GM12891 (cell line): ENCODE data around the gene DGKI.

Source experiments
- POLR2A ChIP-seq: IDR thresholded peaks from 2 replicates; pipeline ENCODE4 v1.6.1; 2011; ENCODE audit warnings: low read depth, low read length, control low read depth
- POLR2AphosphoS5 ChIP-seq: IDR thresholded peaks from 2 replicates; pipeline ENCODE4 v1.6.1; 2011; ENCODE audit warnings: low read depth, low read length, control low read depth
- POU2F2 ChIP-seq: IDR thresholded peaks from 2 replicates; pipeline ENCODE4 v1.6.1; 2011; ENCODE audit warnings: low read depth, mild to moderate bottlenecking, control low read depth, low read length, moderate library complexity
- SPI1 ChIP-seq: IDR thresholded peaks from 2 replicates; pipeline ENCODE4 v1.6.1; 2011; ENCODE audit warnings: low read depth, low read length, control low read depth
- TAF1 ChIP-seq: IDR thresholded peaks from 2 replicates; pipeline ENCODE4 v1.6.1; 2011; ENCODE audit warnings: low read depth, low read length, control low read depth

GRCh38 chr7:137774793-137775201, 72.0 kb downstream of the DGKI start:
- no peak for TF ChIP-seq POLR2A
- TF ChIP-seq SPI1: no peak
- TF ChIP-seq TAF1: no peak
- no peak for TF ChIP-seq POLR2AphosphoS5
- no peak for TF ChIP-seq POU2F2
